ENCODE data around the gene TMEM253. TPM values are rescaled to one million over a fixed set of nuclear protein-coding genes. Genes with fewer than 3 reads are reported as not detected.

The TMEM253 gene
- total RNA-seq, 1 experiment from 2014 or later: 0.59 TPM

DNA sequence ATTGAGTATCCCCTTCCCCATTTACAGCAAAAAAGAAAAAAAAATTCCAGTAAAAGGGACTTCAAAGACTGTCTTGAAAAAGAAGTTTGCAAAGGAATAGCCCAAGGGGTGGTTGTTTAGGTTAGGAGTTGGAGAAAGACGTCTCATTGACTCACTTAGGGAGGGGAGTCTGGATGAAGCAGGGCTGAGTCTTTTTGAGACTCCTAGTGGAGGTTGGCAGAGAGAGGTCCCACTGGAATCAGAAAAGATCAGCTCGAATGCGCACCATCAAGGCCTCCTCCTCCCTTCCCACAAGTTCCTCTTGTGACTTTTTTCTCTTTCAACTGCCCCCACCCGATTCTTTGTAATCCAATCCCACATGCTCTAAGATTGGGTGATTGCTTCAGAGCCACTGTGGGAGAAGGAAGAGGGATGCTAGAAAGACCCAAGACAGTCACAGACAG lies 28.8 kb upstream of the TMEM253 start:
- Histone ChIP-seq H2AFZ (ENCODE audit: low read depth, low read length, poor library complexity, severe bottlenecking) (no peak overlapping the region), H3K79me2 (ENCODE audit: insufficient read depth, low read length) (no peaks in the 10 kb centered on the region), H3K4me2 (ENCODE audit: low read length) (no peak overlapping the region), H3K27ac (ENCODE audit: low read depth, low read length) (no peak overlapping the region), H3K36me3 (ENCODE audit: control insufficient read depth in 1 of 2, insufficient read depth in 2 of 2, low read length in 2 of 2) (no peaks in the 10 kb centered on the region), H3K4me3 (replicated peaks in 1 of 2; ENCODE audit: low read depth in 1 of 2, low read length in 2 of 2) (no peak overlapping the region), H3K9ac (ENCODE audit: low read length) (no peak overlapping the region), H3K9me2 (ENCODE audit: insufficient read depth) (no peaks in the 10 kb centered on the region), H4K20me1 (ENCODE audit: insufficient read depth) (no peaks in the 10 kb centered on the region), H3K4me1 (ENCODE audit: control insufficient read depth in 1 of 2, insufficient read depth in 2 of 2, low read length in 2 of 2) (peaks cover 7 to 28% of the 10 kb centered on the region in 2 experiments), H3K9me3 (ENCODE audit: control insufficient read depth in 1 of 2, insufficient read depth in 1 of 2, low read depth in 1 of 2, low read length in 2 of 2) (no peaks in the 10 kb centered on the region), H3K27me3 (ENCODE audit: insufficient read depth, low read length) (0 out of 2 replicates have a peak, but pooled peaks cover 4% of the 10 kb centered on the region)
- no peak for ATAC-seq
- POLR2A ChIA-PET: no interaction called here
- DNase-seq (ENCODE audit: low read depth, low spot score): no peak
- CTCF ChIA-PET: interaction anchor here (0.6 to 2.4 kb wide), 4 partner anchors 18 to 386 kb away, joined by 3 to 10 read pairs (median 4); no protein-coding TSS in a partner anchor
- TF ChIP-seq, protein P1, sequence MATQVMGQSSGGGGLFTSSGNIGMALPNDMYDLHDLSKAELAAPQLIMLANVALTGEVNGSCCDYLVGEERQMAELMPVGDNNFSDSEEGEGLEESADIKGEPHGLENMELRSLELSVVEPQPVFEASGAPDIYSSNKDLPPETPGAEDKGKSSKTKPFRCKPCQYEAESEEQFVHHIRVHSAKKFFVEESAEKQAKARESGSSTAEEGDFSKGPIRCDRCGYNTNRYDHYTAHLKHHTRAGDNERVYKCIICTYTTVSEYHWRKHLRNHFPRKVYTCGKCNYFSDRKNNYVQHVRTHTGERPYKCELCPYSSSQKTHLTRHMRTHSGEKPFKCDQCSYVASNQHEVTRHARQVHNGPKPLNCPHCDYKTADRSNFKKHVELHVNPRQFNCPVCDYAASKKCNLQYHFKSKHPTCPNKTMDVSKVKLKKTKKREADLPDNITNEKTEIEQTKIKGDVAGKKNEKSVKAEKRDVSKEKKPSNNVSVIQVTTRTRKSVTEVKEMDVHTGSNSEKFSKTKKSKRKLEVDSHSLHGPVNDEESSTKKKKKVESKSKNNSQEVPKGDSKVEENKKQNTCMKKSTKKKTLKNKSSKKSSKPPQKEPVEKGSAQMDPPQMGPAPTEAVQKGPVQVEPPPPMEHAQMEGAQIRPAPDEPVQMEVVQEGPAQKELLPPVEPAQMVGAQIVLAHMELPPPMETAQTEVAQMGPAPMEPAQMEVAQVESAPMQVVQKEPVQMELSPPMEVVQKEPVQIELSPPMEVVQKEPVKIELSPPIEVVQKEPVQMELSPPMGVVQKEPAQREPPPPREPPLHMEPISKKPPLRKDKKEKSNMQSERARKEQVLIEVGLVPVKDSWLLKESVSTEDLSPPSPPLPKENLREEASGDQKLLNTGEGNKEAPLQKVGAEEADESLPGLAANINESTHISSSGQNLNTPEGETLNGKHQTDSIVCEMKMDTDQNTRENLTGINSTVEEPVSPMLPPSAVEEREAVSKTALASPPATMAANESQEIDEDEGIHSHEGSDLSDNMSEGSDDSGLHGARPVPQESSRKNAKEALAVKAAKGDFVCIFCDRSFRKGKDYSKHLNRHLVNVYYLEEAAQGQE (IDR thresholded peaks at IDR 0.05; ENCODE audit: low read depth): no peak
- TF ChIP-seq, protein P2, sequence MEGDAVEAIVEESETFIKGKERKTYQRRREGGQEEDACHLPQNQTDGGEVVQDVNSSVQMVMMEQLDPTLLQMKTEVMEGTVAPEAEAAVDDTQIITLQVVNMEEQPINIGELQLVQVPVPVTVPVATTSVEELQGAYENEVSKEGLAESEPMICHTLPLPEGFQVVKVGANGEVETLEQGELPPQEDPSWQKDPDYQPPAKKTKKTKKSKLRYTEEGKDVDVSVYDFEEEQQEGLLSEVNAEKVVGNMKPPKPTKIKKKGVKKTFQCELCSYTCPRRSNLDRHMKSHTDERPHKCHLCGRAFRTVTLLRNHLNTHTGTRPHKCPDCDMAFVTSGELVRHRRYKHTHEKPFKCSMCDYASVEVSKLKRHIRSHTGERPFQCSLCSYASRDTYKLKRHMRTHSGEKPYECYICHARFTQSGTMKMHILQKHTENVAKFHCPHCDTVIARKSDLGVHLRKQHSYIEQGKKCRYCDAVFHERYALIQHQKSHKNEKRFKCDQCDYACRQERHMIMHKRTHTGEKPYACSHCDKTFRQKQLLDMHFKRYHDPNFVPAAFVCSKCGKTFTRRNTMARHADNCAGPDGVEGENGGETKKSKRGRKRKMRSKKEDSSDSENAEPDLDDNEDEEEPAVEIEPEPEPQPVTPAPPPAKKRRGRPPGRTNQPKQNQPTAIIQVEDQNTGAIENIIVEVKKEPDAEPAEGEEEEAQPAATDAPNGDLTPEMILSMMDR (IDR thresholded peaks at IDR 0.05 in 2 of 3, conservative IDR thresholded peaks at IDR 0.05 in 1 of 3; ENCODE audit: borderline replicate concordance in 1 of 3, insufficient read depth in 1 of 3, low read depth in 2 of 3, low read length in 2 of 3): no peak
- no peak for TF ChIP-seq ELF1 (IDR thresholded peaks at IDR 0.05; ENCODE audit: borderline replicate concordance, low read depth)
- TF ChIP-seq EZH2phosphoT487 (IDR thresholded peaks at IDR 0.05; ENCODE audit: borderline replicate concordance): no peak
- TF ChIP-seq, protein P3, sequence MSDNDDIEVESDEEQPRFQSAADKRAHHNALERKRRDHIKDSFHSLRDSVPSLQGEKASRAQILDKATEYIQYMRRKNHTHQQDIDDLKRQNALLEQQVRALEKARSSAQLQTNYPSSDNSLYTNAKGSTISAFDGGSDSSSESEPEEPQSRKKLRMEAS (IDR thresholded peaks at IDR 0.05): no peak
- no peak for TF ChIP-seq POLR2A (IDR thresholded peaks at IDR 0.05; ENCODE audit: borderline replicate concordance, extremely low read depth, insufficient read depth, insufficient read length)
- no peak for TF ChIP-seq SRF (IDR thresholded peaks at IDR 0.05; ENCODE audit: low read depth)
- no peak for TF ChIP-seq CEBPB (IDR thresholded peaks at IDR 0.05; ENCODE audit: low read depth)
- TF ChIP-seq TCF7L2 (IDR thresholded peaks at IDR 0.05; ENCODE audit: borderline replicate concordance, extremely low read depth, insufficient read depth, insufficient read length): no peak
- no peak for TF ChIP-seq EZH2 (IDR thresholded peaks at IDR 0.05)
- no peak for TF ChIP-seq SP1 (IDR thresholded peaks at IDR 0.05; ENCODE audit: low read depth)
- TF ChIP-seq, protein P4, sequence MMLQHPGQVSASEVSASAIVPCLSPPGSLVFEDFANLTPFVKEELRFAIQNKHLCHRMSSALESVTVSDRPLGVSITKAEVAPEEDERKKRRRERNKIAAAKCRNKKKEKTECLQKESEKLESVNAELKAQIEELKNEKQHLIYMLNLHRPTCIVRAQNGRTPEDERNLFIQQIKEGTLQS (IDR thresholded peaks at IDR 0.05): no peak
- no peak for TF ChIP-seq JUND (IDR thresholded peaks at IDR 0.05)
- TF ChIP-seq, protein P5, sequence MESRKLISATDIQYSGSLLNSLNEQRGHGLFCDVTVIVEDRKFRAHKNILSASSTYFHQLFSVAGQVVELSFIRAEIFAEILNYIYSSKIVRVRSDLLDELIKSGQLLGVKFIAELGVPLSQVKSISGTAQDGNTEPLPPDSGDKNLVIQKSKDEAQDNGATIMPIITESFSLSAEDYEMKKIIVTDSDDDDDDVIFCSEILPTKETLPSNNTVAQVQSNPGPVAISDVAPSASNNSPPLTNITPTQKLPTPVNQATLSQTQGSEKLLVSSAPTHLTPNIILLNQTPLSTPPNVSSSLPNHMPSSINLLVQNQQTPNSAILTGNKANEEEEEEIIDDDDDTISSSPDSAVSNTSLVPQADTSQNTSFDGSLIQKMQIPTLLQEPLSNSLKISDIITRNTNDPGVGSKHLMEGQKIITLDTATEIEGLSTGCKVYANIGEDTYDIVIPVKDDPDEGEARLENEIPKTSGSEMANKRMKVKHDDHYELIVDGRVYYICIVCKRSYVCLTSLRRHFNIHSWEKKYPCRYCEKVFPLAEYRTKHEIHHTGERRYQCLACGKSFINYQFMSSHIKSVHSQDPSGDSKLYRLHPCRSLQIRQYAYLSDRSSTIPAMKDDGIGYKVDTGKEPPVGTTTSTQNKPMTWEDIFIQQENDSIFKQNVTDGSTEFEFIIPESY (IDR thresholded peaks at IDR 0.05; ENCODE audit: extremely low read depth, insufficient replicate concordance, low read length): no peak
- no peak for TF ChIP-seq YY1 (IDR thresholded peaks at IDR 0.05; ENCODE audit: extremely low read depth, insufficient replicate concordance, low read depth, low read length)
- TF ChIP-seq CBX3 (IDR thresholded peaks at IDR 0.05; ENCODE audit: low read depth): no peak
- intact Hi-C loops (cut with micrococcal nuclease): no loop called here
- RAD21 ChIA-PET (ENCODE audit: low non-redundant PET in 1 of 2, low total read pairs in 2 of 2, uncharacterized antibody in 2 of 2, unreplicated experiment in 2 of 2): interaction anchor here (0.6 to 0.7 kb wide), 2 partner anchors 17 to 18 kb away, joined by 3 read pairs; no protein-coding TSS in a partner anchor
- no TSS peak for BruUV-seq (replicated peaks)
